ENCODE measurements around the gene STK36. TPM values are rescaled to one million over a fixed set of nuclear protein-coding genes. Genes with fewer than 3 reads are reported as not detected.
A peak's percentile ranks its signal among the peaks of the same experiment; 100 is the strongest.

Gene STK36
- total and polyA plus RNA-seq, 10 of the 15 experiments (the other 5 are each of a cell fraction or from before 2014, with no cell fraction given), result 4.0 to 22.8 (median 16.7) TPM

GRCh38 chr2:218659988-218660358, 11.9 kb upstream of the STK36 start:
- whole genome bisulfite sequencing (ENCODE audit: insufficient coverage, insufficient replicate concordance, low lambda C conversion rate, missing lambda C conversion rate), result under 1% methylated on average over 8 of the region's 8 CpGs
- peaks cover 27 to 37% of the 10 kb centered on the region in 2 experiments; a peak in 3 of 4 replicates for H3K36me3 ChIP-seq (ENCODE audit: control insufficient read depth in 2 of 2, insufficient read depth in 2 of 2, low read length in 1 of 2)
- H3K27ac ChIP-seq (ENCODE audit: control insufficient read depth, insufficient read depth), result peak overlapping the region; percentile 73

More at GRCh38 chr2:218659988-218660358, 11.9 kb upstream of the STK36 start:
- TSS peak; percentile 92 for BruUV-seq (replicated peaks)
- FAIRE-seq, result no peak
- Histone ChIP-seq H3K79me2 (ENCODE audit: control insufficient read depth, insufficient read depth, low read length) (peaks cover 29% of the 10 kb centered on the region), H3K4me1 (ENCODE audit: control insufficient read depth, insufficient read depth, low read length) (peaks cover 18% of the 10 kb centered on the region), H3K4me3 (peak overlapping the region; percentile 96), H3K4me2 (ENCODE audit: control insufficient read depth, insufficient read depth) (peak overlapping the region; percentile 95), H4K20me1 (ENCODE audit: control insufficient read depth, insufficient read depth) (no peaks in the 10 kb centered on the region), H3K9ac (ENCODE audit: control insufficient read depth, insufficient read depth, low read length) (peak overlapping the region; percentile 78), H3K9me3 (replicated peaks; ENCODE audit: control insufficient read depth, insufficient read depth, low read length) (no peaks in the 10 kb centered on the region), H3K27me3 (replicated peaks in 1 of 2; ENCODE audit: control insufficient read depth in 2 of 2, insufficient read depth in 2 of 2, low read length in 1 of 2) (no peaks in the 10 kb centered on the region), H2AFZ (ENCODE audit: control insufficient read depth, low read depth, low read length) (peak overlapping the region; percentile 92)
- no peak for TF ChIP-seq CUX1 (IDR thresholded peaks at IDR 0.05; ENCODE audit: insufficient replicate concordance, low read depth, low read length)
- TF ChIP-seq ZNF207 (IDR thresholded peaks at IDR 0.05; ENCODE audit: borderline replicate concordance), result no peak
- peak; percentile 30; the same call in 1 of the 3 replicates for TF ChIP-seq POU2F2 (IDR thresholded peaks at IDR 0.05; ENCODE audit: borderline replicate concordance, low read depth, low read length)
- in situ Hi-C loops (cut with MboI), result loop anchor here (5.0 kb wide), 1 partner anchor 187 kb away; no protein-coding TSS in a partner anchor
- intact Hi-C loops (cut with micrococcal nuclease; ENCODE audit: unreplicated experiment), result loop anchor here (1.0 to 10.0 kb wide), 3 partner anchors 12 to 365 kb away; partner anchors contain the start of genes CTDSP1, RNF25, STK36 and TMBIM1
- ChIA-PET POLR2A (interaction anchor here (0.6 to 3.0 kb wide), 16 partner anchors 8 to 302 kb away, joined by 3 to 22 read pairs (median 4); partner anchors contain the start of genes RNF25, STK36, TTLL4 and USP37), SMC1A (ENCODE audit: uncharacterized antibody, unreplicated experiment) (interaction anchor here (1.1 to 4.4 kb wide), 9 partner anchors 9 to 358 kb away, joined by 3 to 25 read pairs (median 10); partner anchors contain the start of genes RNF25, STK36, TTLL4 and USP37), RAD21 (ENCODE audit: unreplicated experiment) (interaction anchor here (0.6 to 2.4 kb wide), 14 partner anchors 8 to 727 kb away, joined by 3 to 22 read pairs (median 4); partner anchors contain the start of genes AAMP, DNPEP, PNKD and RNF25), CTCF (interaction anchor here (0.6 to 4.9 kb wide), 19 partner anchors 11 to 732 kb away, joined by 3 to 48 read pairs (median 4); partner anchors contain the start of genes CATIP, DNPEP, RNF25 and STK36)
- ATAC-seq, result no peak
- no peak for DNase-seq (ENCODE audit: low read depth, low spot score)
